Nucleus accumbens (tissue), 56 donors: ENCODE measurements around the gene PPM1E.

Source experiments
- DNase-seq, 56 donors: peaks; one replicate each; lab custom pipeline; 2025; lab: John Stamatoyannopoulos, UW

The PPM1E gene

GRCh38 chr17:59024916-59025315 is 269.3 kb downstream of the PPM1E start:
- no peak for DNase-seq

- DNase-seq, result peak in 1 of 56 donors; percentile 8
These were observed 270.7 kb downstream of the PPM1E start for GRCh38 chr17:59026176-59026939.

DNA sequence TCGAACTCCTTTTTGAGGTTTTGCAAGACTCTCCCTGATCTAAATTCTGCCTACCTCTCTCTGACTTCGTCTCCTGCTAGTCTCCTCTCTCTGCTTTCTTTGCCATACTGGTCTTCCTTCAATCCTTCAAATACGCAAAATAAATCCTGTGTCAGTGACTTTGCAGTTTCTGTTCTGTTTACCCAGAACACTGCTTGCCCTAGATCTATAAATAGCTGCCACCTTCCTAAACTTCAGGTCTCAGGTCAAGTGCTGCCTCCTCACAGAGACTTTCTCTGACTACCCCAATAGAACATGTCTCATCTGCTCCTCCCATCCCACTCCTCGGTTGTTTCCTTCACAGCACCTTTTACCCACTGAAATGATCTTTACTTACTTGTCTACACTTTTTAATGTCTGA is 272.1 kb downstream of the PPM1E start:
- DNase-seq, result no peak

GRCh38 chr17:59028328-59028727 is 272.7 kb downstream of the PPM1E start:
- no peak for DNase-seq

DNA sequence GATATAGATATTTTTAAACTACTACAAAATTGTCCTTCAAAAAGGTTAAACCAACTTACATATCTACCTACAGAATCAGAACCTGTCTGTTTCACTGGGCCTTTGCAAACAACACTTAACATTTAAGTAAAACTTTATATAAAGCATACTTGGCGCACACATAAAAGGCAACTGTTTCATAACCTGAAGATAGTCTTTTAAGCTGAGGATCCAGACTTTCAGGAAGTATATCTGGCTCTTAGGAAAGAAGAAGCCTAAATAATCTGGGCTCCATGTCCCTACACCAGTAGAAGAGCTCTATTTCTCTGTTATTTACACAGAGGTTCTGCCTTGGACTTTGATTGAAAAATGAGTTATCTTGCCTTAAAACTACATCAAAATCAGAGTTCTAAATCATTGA is 275.2 kb downstream of the PPM1E start:
- DNase-seq, result no peak
